H1 (cell line): ENCODE results near the gene GNAT2. TPM values are rescaled to one million over a fixed set of nuclear protein-coding genes. Genes with fewer than 3 reads are reported as not detected.

Source experiments
- CTCF ChIA-PET: fragments of 300-600 bp; sonication (Branson Sonifier 250); formaldehyde crosslinking; loops from one replicate; lab custom pipeline; 2021; ENCODE audit not compliant: partially characterized antibody; lab: Charles Lee
- POLR2A ChIA-PET: fragments of 300-600 bp; sonication (Branson Sonifier 250); formaldehyde crosslinking; loops from one replicate; lab custom pipeline; 2021; ENCODE audit warnings: inconsistent platforms; ENCODE audit not compliant: partially characterized antibody; lab: Charles Lee
- DNase-seq, 2 experiments: peaks; one replicate each; pipeline versions ENCODE4 v3.0.0 to v3.0.0-alpha.2; 2010 to 2022; ENCODE audit warnings: low spot score in 2 of 2, low read depth in 1 of 2, mixed read lengths in 1 of 2
- FAIRE-seq: peaks from 2 replicates; lab custom pipeline; 2011; peaks lifted over from hg19 to GRCh38; lab: Jason Lieb, UNC
- H2AFZ ChIP-seq: 2 replicates; pipeline ENCODE4 v1.8.1; 2012; ENCODE audit warnings: low read length, inconsistent platforms
- H2AK5ac ChIP-seq: 2 replicates; pipeline ENCODE4 v1.6.1; 2013; ENCODE audit warnings: low read depth, low read length
- H2BK120ac ChIP-seq: replicated peaks from 2 replicates; pipeline ENCODE3; 2013; ENCODE audit warnings: low read depth, low read length, inconsistent platforms
- H2BK12ac ChIP-seq: 2 replicates; pipeline ENCODE4 v1.6.1; 2013; ENCODE audit warnings: low read depth, low read length
- H2BK15ac ChIP-seq: 2 replicates; pipeline ENCODE4 v1.6.1; 2013; ENCODE audit warnings: low read length
- H2BK20ac ChIP-seq: 2 replicates; pipeline ENCODE4 v1.6.1; 2013; ENCODE audit warnings: low read length
- H2BK5ac ChIP-seq: 2 replicates; pipeline ENCODE4 v1.6.1; 2013; ENCODE audit warnings: low read depth, low read length
- H3K14ac ChIP-seq: 2 replicates; pipeline ENCODE4 v1.6.1; 2013; ENCODE audit warnings: inconsistent platforms; ENCODE audit not compliant: insufficient read length
- H3K18ac ChIP-seq: 2 replicates; pipeline ENCODE4 v1.6.1; 2013; ENCODE audit warnings: low read length; ENCODE audit errors: extremely low read depth
- H3K23ac ChIP-seq: 2 replicates; pipeline ENCODE4 v1.6.1; 2013; ENCODE audit warnings: inconsistent platforms; ENCODE audit not compliant: insufficient read length
- H3K23me2 ChIP-seq: 2 replicates; pipeline ENCODE4 v1.6.1; 2013; ENCODE audit warnings: low read depth, low read length
- H3K27ac ChIP-seq: 2 replicates; pipeline ENCODE4 v1.6.1; 2011; ENCODE audit warnings: low read depth, low read length, inconsistent platforms
- H3K27me3 ChIP-seq, 4 experiments: replicated peaks in 1 of 4; 1 replicate in 1 of 4; 2 replicates in 3 of 4; pipeline versions ENCODE4 v1.6.1 to v1.8.1; 2011 to 2013; ENCODE audit warnings: low read length in 3 of 4, mild to moderate bottlenecking in 3 of 4, inconsistent platforms in 2 of 4, mixed read lengths in 2 of 4, moderate library complexity in 1 of 4; ENCODE audit not compliant: control insufficient read depth in 3 of 4, insufficient read depth in 3 of 4; ENCODE audit errors: extremely low read depth in 1 of 4
- H3K36me3 ChIP-seq, 4 experiments: 2 replicates each; pipeline versions ENCODE4 v1.6.1 to v1.8.1; 2011 to 2013; ENCODE audit warnings: mild to moderate bottlenecking in 4 of 4, low read length in 3 of 4, moderate library complexity in 2 of 4, control low read depth in 1 of 4, inconsistent platforms in 1 of 4; ENCODE audit not compliant: insufficient read depth in 4 of 4, control insufficient read depth in 2 of 4
- H3K4ac ChIP-seq: replicated peaks from 2 replicates; pipeline ENCODE3; 2013; ENCODE audit warnings: low read length, low read depth, mixed read lengths, inconsistent platforms; ENCODE audit not compliant: insufficient read length
- H3K4me1 ChIP-seq, 4 experiments: replicated peaks in 1 of 4; 1 replicate in 1 of 4; 2 replicates in 3 of 4; pipeline versions ENCODE4 v1.6.1 to v1.8.1; 2011 to 2013; ENCODE audit warnings: low read length in 3 of 4, inconsistent platforms in 2 of 4, mixed read lengths in 1 of 4; ENCODE audit not compliant: insufficient read depth in 4 of 4, control insufficient read depth in 3 of 4
- H3K4me2 ChIP-seq, 2 experiments: 2 replicates each; pipeline versions ENCODE4 v1.6.1 to v1.8.1; 2011 to 2013; ENCODE audit warnings: low read depth in 2 of 2, low read length in 2 of 2, control low read depth in 1 of 2, inconsistent platforms in 1 of 2, mild to moderate bottlenecking in 1 of 2; ENCODE audit not compliant: insufficient read depth in 1 of 2
- H3K4me3 ChIP-seq, 4 experiments: fragments of 200-600, 300-600 bp in 1 of 4; sonication (generic), shearing (Covaris generic), sonication (Bioruptor Twin) in 1 of 4; 2 replicates each; pipeline versions ENCODE4 v1.5.1 to v1.8.1; 2011 to 2016; ENCODE audit warnings: low read length in 4 of 4, low read depth in 3 of 4, control low read depth in 2 of 4, inconsistent platforms in 2 of 4, mild to moderate bottlenecking in 2 of 4, mixed read lengths in 1 of 4, moderate library complexity in 1 of 4; ENCODE audit not compliant: insufficient read depth in 2 of 4; ENCODE audit errors: extremely low read depth in 1 of 4
- H3K56ac ChIP-seq: replicated peaks from 2 replicates; pipeline ENCODE3; 2013; ENCODE audit warnings: low read depth, mild to moderate bottlenecking, mixed read lengths, low read length, inconsistent platforms; ENCODE audit not compliant: insufficient read length
- H3K79me1 ChIP-seq: 2 replicates; pipeline ENCODE4 v1.6.1; 2013; ENCODE audit warnings: low read depth, low read length, control low read depth
- H3K79me2 ChIP-seq, 2 experiments: 2 replicates each; pipeline versions ENCODE4 v1.6.1 to v1.8.1; 2012 to 2013; ENCODE audit warnings: low read length in 2 of 2, mild to moderate bottlenecking in 2 of 2, inconsistent platforms in 1 of 2; ENCODE audit not compliant: insufficient read depth in 2 of 2, control insufficient read depth in 1 of 2
- H3K9ac ChIP-seq, 4 experiments: replicated peaks in 1 of 4; 1 replicate in 1 of 4; 2 replicates in 3 of 4; pipeline versions ENCODE4 v1.6.1 to v1.8.1; 2011 to 2013; ENCODE audit warnings: low read depth in 3 of 4, low read length in 3 of 4, control low read depth in 2 of 4, mild to moderate bottlenecking in 2 of 4, moderate library complexity in 2 of 4, inconsistent platforms in 1 of 4; ENCODE audit errors: extremely low read depth in 1 of 4
- H3K9me3 ChIP-seq, 2 experiments: 2 replicates each; pipeline versions ENCODE4 v1.6.1 to v1.8.1; 2012 to 2013; ENCODE audit warnings: mild to moderate bottlenecking in 2 of 2, moderate library complexity in 2 of 2, control low read depth in 1 of 2, inconsistent platforms in 1 of 2, low read depth in 1 of 2, low read length in 1 of 2, mixed read lengths in 1 of 2; ENCODE audit not compliant: insufficient read depth in 2 of 2
- H4K20me1 ChIP-seq, 2 experiments: replicated peaks in 1 of 2; 2 replicates each; pipeline versions ENCODE3 to v1.8.1; 2011 to 2013; ENCODE audit warnings: inconsistent platforms in 2 of 2, low read length in 2 of 2, mild to moderate bottlenecking in 1 of 2; ENCODE audit not compliant: insufficient read depth in 2 of 2, control insufficient read depth in 1 of 2
- H4K5ac ChIP-seq: 2 replicates; pipeline ENCODE4 v1.6.1; 2013; ENCODE audit warnings: low read length, low read depth, mixed read lengths, inconsistent platforms; ENCODE audit not compliant: insufficient read length
- H4K8ac ChIP-seq: 2 replicates; pipeline ENCODE4 v1.8.0; 2013; ENCODE audit warnings: mild to moderate bottlenecking, moderate library complexity, low read length, inconsistent platforms; ENCODE audit not compliant: insufficient read depth; ENCODE audit errors: extremely low read depth
- H4K91ac ChIP-seq: replicated peaks from 2 replicates; pipeline ENCODE3; 2013; ENCODE audit warnings: low read length, mixed read lengths, inconsistent platforms; ENCODE audit not compliant: insufficient read length
- BRCA1 ChIP-seq: IDR thresholded peaks from 2 replicates; pipeline ENCODE4 v1.6.1; 2012; ENCODE audit warnings: low read depth, low read length, improper control_type of control experiment
- CEBPB ChIP-seq: IDR thresholded peaks from 2 replicates; pipeline ENCODE4 v1.6.1; 2012; ENCODE audit warnings: low read depth, low read length
- GABPA ChIP-seq: IDR thresholded peaks from 2 replicates; pipeline ENCODE4 v1.6.1; 2011; ENCODE audit warnings: mild to moderate bottlenecking, low read length, moderate library complexity, borderline replicate concordance; ENCODE audit not compliant: insufficient read depth
- JUN ChIP-seq: IDR thresholded peaks from 2 replicates; pipeline ENCODE4 v1.6.1; 2011; ENCODE audit warnings: low read depth, mild to moderate bottlenecking, improper control_type of control experiment, low read length
- KDM1A ChIP-seq: fragments of 200-600, 300-600 bp; sonication (generic); IDR thresholded peaks from 2 replicates; pipeline ENCODE4 v1.7.1; 2016; ENCODE audit warnings: mild to moderate bottlenecking, low read length, borderline replicate concordance
- KDM5A ChIP-seq: fragments of 200-600 bp; IDR thresholded peaks from 2 replicates; pipeline ENCODE4 v1.7.1; 2012; ENCODE audit warnings: mild to moderate bottlenecking, low read length, inconsistent platforms, mixed read lengths
- SAP30 ChIP-seq: fragments of 300-600 bp; sonication (generic); IDR thresholded peaks from 2 replicates; pipeline ENCODE4 v1.7.1; 2012; ENCODE audit warnings: low read length, moderate library complexity, mild to moderate bottlenecking, inconsistent platforms; ENCODE audit not compliant: insufficient read depth, insufficient replicate concordance
- WGBS, 2 experiments: shearing (Covaris generic) in 1 of 2; methylation state at CpG; one replicate each; pipeline versions ENCODE4 v1.1.6 to v1.1.7; 2013 to 2015; ENCODE audit warnings: low lambda C conversion rate in 2 of 2, mixed read lengths in 2 of 2, inconsistent platforms in 1 of 2, low coverage in 1 of 2, missing lambda C conversion rate in 1 of 2; ENCODE audit not compliant: insufficient replicate concordance in 2 of 2, insufficient coverage in 1 of 2, insufficient read length in 1 of 2; ENCODE audit errors: extremely low coverage in 1 of 2, missing lambda C conversion rate in 1 of 2; 5-methylcytosine and 5-hydroxymethylcytosine counted together
- polyA plus RNA-seq, 7 experiments: library from polyadenylated mRNA; depleted of rRNA in 3 of 7; stranded (reverse) in 5 of 7; unstranded in 2 of 7; fragments of >200 nt in 5 of 7; fragments of 200-250 nt in 2 of 7; gene quantifications; 1 replicate in 5 of 7; 2 replicates in 1 of 7; 4 replicates in 1 of 7; pipeline versions ENCODE4 v1.2.1 to v1.2.3, GENCODE V29; 2011 to 2013; ENCODE audit warnings: missing spikeins in 2 of 7, mixed read lengths in 2 of 7
- total RNA-seq: library from RNA; stranded (reverse); fragmentation: NEBNext Ultra II Directional; extraction: Animal tissue kit (Norgen Biotek cat#: 25700); gene quantifications from 2 replicates; pipeline ENCODE4 v1.2.1, GENCODE V29; 2021

The GNAT2 gene
- total and polyA plus RNA-seq, 2 of the 8 experiments (the other 6 are each of a cell fraction or from before 2014, with no cell fraction given) = 0.05 TPM; not detected in 1

- Histone ChIP-seq H4K5ac (no peak overlapping the region), H3K4me2 (no peak overlapping the region), H3K79me1 (no peaks in the 10 kb centered on the region), H2AFZ (no peak overlapping the region), H3K79me2 (no peaks in the 10 kb centered on the region), H2BK12ac (no peak overlapping the region), H3K4ac (no peak overlapping the region), H3K18ac (no peak overlapping the region), H4K8ac (peak overlapping the region; percentile 12; the same call in 1 of the 2 replicates), H3K4me3 (no peak overlapping the region), H2BK5ac (no peak overlapping the region), H3K9me3 (no peaks in the 10 kb centered on the region), H3K14ac (no peak overlapping the region), H3K23ac (no peak overlapping the region), H2BK120ac (no peak overlapping the region), H3K27me3 (no peaks in the 10 kb centered on the region), H4K91ac (no peak overlapping the region), H3K9ac (no peak overlapping the region), H4K20me1 (peaks cover 0 to 6% of the 10 kb centered on the region in 2 experiments), H3K36me3 (peaks cover 0 to 6% (median 5%) of the 10 kb centered on the region in 4 experiments; a peak in 6 of 8 replicates), H3K56ac (no peak overlapping the region), H3K23me2 (no peaks in the 10 kb centered on the region), H2AK5ac (no peak overlapping the region), H2BK20ac (no peak overlapping the region), H2BK15ac (no peak overlapping the region), H3K27ac (no peak overlapping the region), H3K4me1 (peaks cover 5 to 8% (median 6%) of the 10 kb centered on the region in 4 experiments; a peak in 6 of 7 replicates)
- FAIRE-seq (no peak), DNase-seq (peak in 1 of 2 experiments; percentile 40)
- 77% methylated on average over 12 of the region's 13 CpGs; no CpG with 5 or more reads in 1 of the 2 experiments for WGBS, 2 experiments
- TF ChIP-seq BRCA1 (no peak), SAP30 (no peak), JUN (no peak), KDM1A (no peak), KDM5A (no peak), GABPA (no peak), CEBPB (no peak)
- ChIA-PET POLR2A (interaction anchor here (0.8 to 1.6 kb wide), 4 partner anchors 9 to 87 kb away, joined by 3 to 5 read pairs (median 3); partner anchors contain the start of gene GNAI3), CTCF (interaction anchor here (1.0 to 9.0 kb wide), 16 partner anchors 17 to 344 kb away, joined by 3 to 185 read pairs (median 4); partner anchors contain the start of genes GNAI3, GSTM1 and GSTM4)
Measured at GRCh38 chr1:109634771-109635750, 15.6 kb upstream of the GNAT2 start.
